GM19452 (cell line): ENCODE results near the gene NSD2.
"Not testable (repeated sequence)": the region's sequence is repeated elsewhere in the genome, so short reads cannot be mapped to it uniquely, and the experiment has no call there.

Source experiments
- ATAC-seq: cut with Tn5 transposase; IDR thresholded peaks from one replicate; pipeline ENCODE4 v1.9.1; 2021; ENCODE audit not compliant: unreplicated experiment

NSD2 gene

GRCh38 chr4:1841887-1842210, 29.3 kb upstream of the NSD2 start:
- no peak for ATAC-seq

- ATAC-seq: no peak
These were observed 28.8 kb upstream of the NSD2 start for GRCh38 chr4:1842339-1842895.

GRCh38 chr4:1842993-1843448, 28.2 kb upstream of the NSD2 start:
- no peak for ATAC-seq

GRCh38 chr4:1843852-1844251, 27.3 kb upstream of the NSD2 start:
- no peak for ATAC-seq

- ATAC-seq: not testable (repeated sequence)
These were observed 26.6 kb upstream of the NSD2 start for GRCh38 chr4:1844618-1845017.

GRCh38 chr4:1846580-1846979, 24.6 kb upstream of the NSD2 start:
- no peak for ATAC-seq

GRCh38 chr4:1850276-1850675, 20.9 kb upstream of the NSD2 start:
- ATAC-seq: no peak

- no peak for ATAC-seq
These were observed 20.0 kb upstream of the NSD2 start for GRCh38 chr4:1851160-1851559.

- ATAC-seq: no peak
These were observed 19.4 kb upstream of the NSD2 start for GRCh38 chr4:1851575-1852410.

GRCh38 chr4:1852904-1853623, 18.1 kb upstream of the NSD2 start:
- no peak for ATAC-seq

GRCh38 chr4:1854752-1855151, 16.4 kb upstream of the NSD2 start:
- no peak for ATAC-seq

- ATAC-seq: peak; percentile 29
These were observed 15.7 kb upstream of the NSD2 start for GRCh38 chr4:1855333-1856070.

GRCh38 chr4:1856071-1856942, 14.9 kb upstream of the NSD2 start, which contains the start of gene LETM1:
Gene LETM1 (minus strand): TSS chr4:1856156. CDS start chr4:1855950, 206 bp downstream.
- peak; percentile 89 for ATAC-seq

GRCh38 chr4:1856943-1857699, 14.1 kb upstream of the NSD2 start:
- ATAC-seq: no peak

- ATAC-seq: no peak
These were observed 13.3 kb upstream of the NSD2 start for GRCh38 chr4:1857931-1858330.

- no peak for ATAC-seq
These were observed 11.8 kb upstream of the NSD2 start for GRCh38 chr4:1859389-1859753.

GRCh38 chr4:1862055-1862911, 8.9 kb upstream of the NSD2 start:
- no peak for ATAC-seq

GRCh38 chr4:1862961-1863296, 8.3 kb upstream of the NSD2 start:
- no peak for ATAC-seq
